G401 (cell line): Measurements from ENCODE around the gene PEAK1. TPM values are rescaled to one million over a fixed set of nuclear protein-coding genes. Genes with fewer than 3 reads are reported as not detected.

Experiments
- DNase-seq: peaks from one replicate; pipeline ENCODE4 v3.0.0-alpha.2; 2015; ENCODE audit warnings: low spot score
- in situ Hi-C: cut with HindIII; loops from 2 replicates; pipeline ENCODE4 v1.10.0; 2016; ENCODE audit warnings: low sequenced_read_pairs, mixed read lengths
- total RNA-seq: library from RNA; depleted of rRNA; stranded (reverse); fragments of >200 nt; shearing (Covaris generic); gene quantifications from 2 replicates; pipeline ENCODE4 v1.2.3, GENCODE V29; 2014

Gene PEAK1
- total RNA-seq, 1 experiment from 2014 or later = 14.3 TPM

GRCh38 chr15:77375133-77375532 lies 44.8 kb downstream of the PEAK1 start:
- peak; percentile 61 for DNase-seq
- in situ Hi-C loops = no loop called here

- in situ Hi-C loops = no loop called here
- DNase-seq = no peak
Measured at GRCh38 chr15:77373441-77373840, 46.5 kb downstream of the PEAK1 start.

- in situ Hi-C loops = no loop called here
- no peak for DNase-seq
Measured at GRCh38 chr15:77371850-77372563, 47.9 kb downstream of the PEAK1 start.

- in situ Hi-C loops = no loop called here
- DNase-seq = no peak
Measured at GRCh38 chr15:77370580-77370979, 49.3 kb downstream of the PEAK1 start.

- no peak for DNase-seq
- in situ Hi-C loops = no loop called here
Measured at GRCh38 chr15:77369168-77369567, 50.7 kb downstream of the PEAK1 start.

- in situ Hi-C loops = no loop called here
- DNase-seq = no peak
Measured at GRCh38 chr15:77367631-77368030, 52.3 kb downstream of the PEAK1 start.

GRCh38 chr15:77361456-77361855 lies 58.4 kb downstream of the PEAK1 start:
- DNase-seq = no peak
- in situ Hi-C loops = no loop called here

GRCh38 chr15:77358545-77359240 lies 61.2 kb downstream of the PEAK1 start:
- no peak for DNase-seq
- in situ Hi-C loops = no loop called here

- in situ Hi-C loops = no loop called here
- DNase-seq = no peak
Measured at GRCh38 chr15:77356305-77356704, 63.6 kb downstream of the PEAK1 start.

- in situ Hi-C loops = no loop called here
- no peak for DNase-seq
Measured at GRCh38 chr15:77355321-77355720, 64.6 kb downstream of the PEAK1 start.

GRCh38 chr15:77354063-77354462 lies 65.8 kb downstream of the PEAK1 start:
- in situ Hi-C loops = no loop called here
- no peak for DNase-seq

GRCh38 chr15:77352887-77353286 lies 67.0 kb downstream of the PEAK1 start:
- in situ Hi-C loops = no loop called here
- DNase-seq = no peak

- in situ Hi-C loops = no loop called here
- no peak for DNase-seq
Measured at GRCh38 chr15:77350792-77351191, 69.1 kb downstream of the PEAK1 start.

GRCh38 chr15:77349666-77350065 lies 70.2 kb downstream of the PEAK1 start:
- in situ Hi-C loops = no loop called here
- DNase-seq = no peak

- DNase-seq = no peak
- in situ Hi-C loops = no loop called here
Measured at GRCh38 chr15:77348511-77348910, 71.4 kb downstream of the PEAK1 start.

GRCh38 chr15:77347197-77347596 lies 72.7 kb downstream of the PEAK1 start:
- DNase-seq = no peak
- in situ Hi-C loops = no loop called here

GRCh38 chr15:77346245-77347036 lies 73.5 kb downstream of the PEAK1 start:
- no peak for DNase-seq
- in situ Hi-C loops = no loop called here

- DNase-seq = no peak
- in situ Hi-C loops = no loop called here
Measured at GRCh38 chr15:77342807-77343206, 77.1 kb downstream of the PEAK1 start.

GRCh38 chr15:77340245-77340644 lies 79.7 kb downstream of the PEAK1 start:
- in situ Hi-C loops = no loop called here
- no peak for DNase-seq

- no peak for DNase-seq
- in situ Hi-C loops = no loop called here
Measured at GRCh38 chr15:77336006-77336405, 83.9 kb downstream of the PEAK1 start.
